SK-N-SH (cell line): ENCODE measurements around the gene ASPN. TPM values are rescaled to one million over a fixed set of nuclear protein-coding genes. Genes with fewer than 3 reads are reported as not detected.

Source experiments
- CTCF ChIA-PET: fragments of 300-600, 350-600 bp; formaldehyde crosslinking; extraction: SDS; loops from one replicate; lab custom pipeline; 2021; lab: Yijun Ruan, JAX
- POLR2A ChIA-PET: fragments of 350-600 bp; sonication (Branson Sonifier 250); formaldehyde crosslinking; extraction: SDS; loops from one replicate; lab custom pipeline; 2020; ENCODE audit warnings: antibody characterized with exemption, inconsistent platforms; lab: Yijun Ruan, JAX
- DNase-seq: peaks from one replicate; pipeline ENCODE4 v3.0.0; 2012
- H2AFZ ChIP-seq: fragments of 200-600 bp; sonication (generic); 2 replicates; pipeline ENCODE4 v1.8.1; 2016; ENCODE audit warnings: antibody characterized with exemption, mild to moderate bottlenecking, low read depth
- H3F3A ChIP-seq: fragments of 200-600 bp; sonication (generic); replicated peaks from 2 replicates; pipeline ENCODE3; 2016; ENCODE audit warnings: antibody characterized with exemption, mild to moderate bottlenecking; ENCODE audit not compliant: insufficient read depth
- H3K27ac ChIP-seq, 2 experiments: fragments of 200-500 bp in 1 of 2; fragments of 200-600 bp in 1 of 2; sonication (Bioruptor generic) in 1 of 2; sonication (generic), shearing (Covaris generic) in 1 of 2; 2 replicates each; pipeline versions ENCODE4 v1.5.1 to v1.6.1; 2014 to 2016; ENCODE audit warnings: low read depth in 2 of 2, inconsistent platforms in 1 of 2, low read length in 1 of 2, mild to moderate bottlenecking in 1 of 2, mixed read lengths in 1 of 2
- H3K27me3 ChIP-seq: fragments of 200-600 bp; sonication (generic), shearing (Covaris generic); 2 replicates; pipeline ENCODE4 v1.6.1; 2016; ENCODE audit warnings: mixed run types; ENCODE audit not compliant: insufficient read depth
- H3K36me3 ChIP-seq, 2 experiments: fragments of 200-500 bp in 1 of 2; fragments of 200-600 bp in 1 of 2; sonication (Bioruptor generic) in 1 of 2; sonication (generic) in 1 of 2; replicated peaks in 1 of 2; 2 replicates each; pipeline versions ENCODE3 to v1.5.1; 2014 to 2016; ENCODE audit warnings: low read length in 1 of 2, mild to moderate bottlenecking in 1 of 2; ENCODE audit not compliant: insufficient read depth in 2 of 2, control insufficient read depth in 1 of 2
- H3K4me1 ChIP-seq, 2 experiments: fragments of 200-500 bp in 1 of 2; fragments of 200-600 bp in 1 of 2; sonication (Bioruptor generic) in 1 of 2; sonication (generic), shearing (Covaris generic) in 1 of 2; 2 replicates each; pipeline versions ENCODE4 v1.5.1 to v1.6.1; 2014 to 2016; ENCODE audit warnings: low read depth in 1 of 2, low read length in 1 of 2, mixed run types in 1 of 2; ENCODE audit not compliant: insufficient read depth in 2 of 2, control insufficient read depth in 1 of 2
- H3K4me2 ChIP-seq: fragments of 200-600 bp; sonication (generic), shearing (Covaris generic); 2 replicates; pipeline ENCODE4 v1.6.1; 2017; ENCODE audit warnings: mixed run types
- H3K4me3 ChIP-seq, 2 experiments: fragments of 200-500 bp in 1 of 2; fragments of 200-600 bp in 1 of 2; sonication (Bioruptor generic) in 1 of 2; sonication (generic), shearing (Covaris generic) in 1 of 2; 2 replicates each; pipeline versions ENCODE4 v1.5.1 to v1.8.1; 2014 to 2016; ENCODE audit warnings: low read depth in 2 of 2, inconsistent platforms in 1 of 2, low read length in 1 of 2, mild to moderate bottlenecking in 1 of 2, mixed read lengths in 1 of 2, moderate library complexity in 1 of 2
- H3K79me2 ChIP-seq: fragments of 200-600 bp; sonication (generic); 2 replicates; pipeline ENCODE4 v1.8.1; 2017; ENCODE audit warnings: mild to moderate bottlenecking; ENCODE audit not compliant: insufficient read depth
- H3K9ac ChIP-seq: fragments of 200-600 bp; sonication (generic); 2 replicates; pipeline ENCODE4 v1.6.1; 2017; ENCODE audit warnings: mixed run types
- H3K9me2 ChIP-seq: fragments of 200-600 bp; sonication (generic); 2 replicates; pipeline ENCODE4 v1.6.1; 2017; ENCODE audit warnings: mixed run types
- H3K9me3 ChIP-seq: fragments of 200-600 bp; sonication (generic); 2 replicates; pipeline ENCODE4 v1.6.1; 2017; ENCODE audit warnings: mixed run types, mild to moderate bottlenecking, moderate library complexity
- H4K20me1 ChIP-seq: fragments of 200-600 bp; sonication (generic); 2 replicates; pipeline ENCODE4 v1.6.1; 2017; ENCODE audit warnings: mild to moderate bottlenecking, mixed run types; ENCODE audit not compliant: insufficient read depth
- ELF1 ChIP-seq: IDR thresholded peaks from 2 replicates; pipeline ENCODE4 v1.4.0; 2012
- EZH2phosphoT487 ChIP-seq: fragments of 200-600 bp; sonication (generic); IDR thresholded peaks from 2 replicates; pipeline ENCODE4 v1.6.1; 2017; ENCODE audit warnings: low read depth, mixed run types, mild to moderate bottlenecking, antibody characterized with exemption, moderate library complexity, borderline replicate concordance
- FOSL2 ChIP-seq: IDR thresholded peaks from 2 replicates; pipeline ENCODE4 v1.4.0; 2012; ENCODE audit warnings: low read depth, mild to moderate bottlenecking, moderate library complexity, borderline replicate concordance
- FOXM1 ChIP-seq: IDR thresholded peaks from 2 replicates; pipeline ENCODE4 v1.4.0; 2012; ENCODE audit warnings: low read depth, mild to moderate bottlenecking
- GABPA ChIP-seq: IDR thresholded peaks from 2 replicates; pipeline ENCODE4 v1.4.0; 2012; ENCODE audit warnings: low read depth, mild to moderate bottlenecking
- JUND ChIP-seq: IDR thresholded peaks from 2 replicates; pipeline ENCODE4 v1.4.0; 2012
- MXI1 ChIP-seq: IDR thresholded peaks from 2 replicates; pipeline ENCODE4 v1.6.1; 2012; ENCODE audit warnings: mild to moderate bottlenecking, low read depth, low read length, improper control_type of control experiment
- NFIC ChIP-seq: IDR thresholded peaks from 2 replicates; pipeline ENCODE4 v1.4.0; 2012; ENCODE audit warnings: borderline replicate concordance
- POLR2AphosphoS5 ChIP-seq: IDR thresholded peaks from 2 replicates; pipeline ENCODE4 v1.6.1; 2012; ENCODE audit warnings: low read depth, low read length
- RCOR1 ChIP-seq: fragments of 150-350 bp; IDR thresholded peaks from 2 replicates; pipeline ENCODE4 v1.6.1; 2017; ENCODE audit warnings: antibody characterized with exemption, low read length
- RXRA ChIP-seq: IDR thresholded peaks from 2 replicates; pipeline ENCODE4 v1.4.0; 2012; ENCODE audit warnings: low read depth, mild to moderate bottlenecking, borderline replicate concordance
- SIN3A ChIP-seq: IDR thresholded peaks from 2 replicates; pipeline ENCODE4 v1.6.1; 2012; ENCODE audit warnings: low read depth, mild to moderate bottlenecking, low read length, moderate library complexity, borderline replicate concordance
- TAF1 ChIP-seq: IDR thresholded peaks from 2 replicates; pipeline ENCODE4 v1.6.1; 2012; ENCODE audit warnings: low read depth, mild to moderate bottlenecking, low read length, moderate library complexity, borderline replicate concordance
- TEAD4 ChIP-seq: IDR thresholded peaks from 2 replicates; pipeline ENCODE4 v1.4.0; 2012; ENCODE audit warnings: mild to moderate bottlenecking, borderline replicate concordance; ENCODE audit not compliant: insufficient read depth
- YY1 ChIP-seq: IDR thresholded peaks from 2 replicates; pipeline ENCODE4 v1.4.0; 2012; ENCODE audit warnings: low read depth, mild to moderate bottlenecking
- WGBS: methylation state at CpG from one replicate; pipeline ENCODE4 v1.1.6; 2017; ENCODE audit warnings: low lambda C conversion rate; 5-methylcytosine and 5-hydroxymethylcytosine counted together
- polyA plus RNA-seq, 3 experiments: library from polyadenylated mRNA; depleted of rRNA; stranded (reverse); fragments of >200 nt; gene quantifications; 2 replicates each; pipeline ENCODE4 v1.2.3, GENCODE V29; 2012
- TF ChIP-seq, protein P1 (sequence below): fragments of 150-350 bp; IDR thresholded peaks from 2 replicates; pipeline ENCODE4 v1.6.1; 2016; ENCODE audit warnings: mild to moderate bottlenecking, low read depth, low read length
- TF ChIP-seq, protein P2 (sequence below): IDR thresholded peaks from 2 replicates; pipeline ENCODE4 v1.4.0; 2012; ENCODE audit warnings: low read depth
- TF ChIP-seq, protein P3 (sequence below): fragments of 200-600 bp; sonication (generic); IDR thresholded peaks from 2 replicates; pipeline ENCODE4 v1.6.1; 2017; ENCODE audit warnings: antibody characterized with exemption, mild to moderate bottlenecking, moderate library complexity
- TF ChIP-seq, protein P4 (sequence below): IDR thresholded peaks from 2 replicates; pipeline ENCODE4 v1.6.1; 2012; ENCODE audit warnings: mild to moderate bottlenecking, low read depth, low read length, moderate library complexity

The ASPN gene
- polyA plus RNA-seq, 1 of the 3 experiments (the other 2 are of a cell fraction): 0.76 TPM

DNA sequence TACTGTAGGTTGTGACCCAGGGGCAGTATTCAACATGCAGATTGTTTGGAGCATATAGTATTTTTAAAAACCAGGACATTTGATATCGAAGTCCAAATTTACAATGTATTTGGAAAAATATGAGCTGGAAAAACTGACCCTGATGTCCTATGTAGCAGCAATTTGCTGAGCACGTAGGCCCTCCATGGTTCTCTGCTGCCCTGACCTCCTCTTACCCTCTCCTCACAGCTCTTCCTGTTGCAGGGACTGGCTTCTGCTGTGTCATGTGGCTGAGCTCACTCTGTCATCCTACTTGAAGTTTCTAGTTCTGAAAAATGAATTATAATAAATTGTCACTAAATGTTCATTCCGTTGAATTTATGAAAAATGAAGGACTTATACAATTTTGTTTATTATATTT is 4.1 kb upstream of the ASPN start:
- H3K27ac ChIP-seq: no peak overlapping the region
- TF ChIP-seq FOSL2 (no peak), GABPA (no peak), TAF1 (no peak), EZH2phosphoT487 (no peak), SIN3A (no peak), TEAD4 (no peak), FOXM1 (no peak), NFIC (no peak), POLR2AphosphoS5 (no peak), YY1 (no peak), RCOR1 (no peak), MXI1 (no peak), RXRA (no peak), ELF1 (no peak), JUND (no peak)
- TF ChIP-seq, protein P1, sequence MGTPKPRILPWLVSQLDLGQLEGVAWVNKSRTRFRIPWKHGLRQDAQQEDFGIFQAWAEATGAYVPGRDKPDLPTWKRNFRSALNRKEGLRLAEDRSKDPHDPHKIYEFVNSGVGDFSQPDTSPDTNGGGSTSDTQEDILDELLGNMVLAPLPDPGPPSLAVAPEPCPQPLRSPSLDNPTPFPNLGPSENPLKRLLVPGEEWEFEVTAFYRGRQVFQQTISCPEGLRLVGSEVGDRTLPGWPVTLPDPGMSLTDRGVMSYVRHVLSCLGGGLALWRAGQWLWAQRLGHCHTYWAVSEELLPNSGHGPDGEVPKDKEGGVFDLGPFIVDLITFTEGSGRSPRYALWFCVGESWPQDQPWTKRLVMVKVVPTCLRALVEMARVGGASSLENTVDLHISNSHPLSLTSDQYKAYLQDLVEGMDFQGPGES: no peak
- TF ChIP-seq, protein P2, sequence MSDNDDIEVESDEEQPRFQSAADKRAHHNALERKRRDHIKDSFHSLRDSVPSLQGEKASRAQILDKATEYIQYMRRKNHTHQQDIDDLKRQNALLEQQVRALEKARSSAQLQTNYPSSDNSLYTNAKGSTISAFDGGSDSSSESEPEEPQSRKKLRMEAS: no peak
- TF ChIP-seq, protein P3, sequence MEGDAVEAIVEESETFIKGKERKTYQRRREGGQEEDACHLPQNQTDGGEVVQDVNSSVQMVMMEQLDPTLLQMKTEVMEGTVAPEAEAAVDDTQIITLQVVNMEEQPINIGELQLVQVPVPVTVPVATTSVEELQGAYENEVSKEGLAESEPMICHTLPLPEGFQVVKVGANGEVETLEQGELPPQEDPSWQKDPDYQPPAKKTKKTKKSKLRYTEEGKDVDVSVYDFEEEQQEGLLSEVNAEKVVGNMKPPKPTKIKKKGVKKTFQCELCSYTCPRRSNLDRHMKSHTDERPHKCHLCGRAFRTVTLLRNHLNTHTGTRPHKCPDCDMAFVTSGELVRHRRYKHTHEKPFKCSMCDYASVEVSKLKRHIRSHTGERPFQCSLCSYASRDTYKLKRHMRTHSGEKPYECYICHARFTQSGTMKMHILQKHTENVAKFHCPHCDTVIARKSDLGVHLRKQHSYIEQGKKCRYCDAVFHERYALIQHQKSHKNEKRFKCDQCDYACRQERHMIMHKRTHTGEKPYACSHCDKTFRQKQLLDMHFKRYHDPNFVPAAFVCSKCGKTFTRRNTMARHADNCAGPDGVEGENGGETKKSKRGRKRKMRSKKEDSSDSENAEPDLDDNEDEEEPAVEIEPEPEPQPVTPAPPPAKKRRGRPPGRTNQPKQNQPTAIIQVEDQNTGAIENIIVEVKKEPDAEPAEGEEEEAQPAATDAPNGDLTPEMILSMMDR: no peak
- TF ChIP-seq, protein P4, sequence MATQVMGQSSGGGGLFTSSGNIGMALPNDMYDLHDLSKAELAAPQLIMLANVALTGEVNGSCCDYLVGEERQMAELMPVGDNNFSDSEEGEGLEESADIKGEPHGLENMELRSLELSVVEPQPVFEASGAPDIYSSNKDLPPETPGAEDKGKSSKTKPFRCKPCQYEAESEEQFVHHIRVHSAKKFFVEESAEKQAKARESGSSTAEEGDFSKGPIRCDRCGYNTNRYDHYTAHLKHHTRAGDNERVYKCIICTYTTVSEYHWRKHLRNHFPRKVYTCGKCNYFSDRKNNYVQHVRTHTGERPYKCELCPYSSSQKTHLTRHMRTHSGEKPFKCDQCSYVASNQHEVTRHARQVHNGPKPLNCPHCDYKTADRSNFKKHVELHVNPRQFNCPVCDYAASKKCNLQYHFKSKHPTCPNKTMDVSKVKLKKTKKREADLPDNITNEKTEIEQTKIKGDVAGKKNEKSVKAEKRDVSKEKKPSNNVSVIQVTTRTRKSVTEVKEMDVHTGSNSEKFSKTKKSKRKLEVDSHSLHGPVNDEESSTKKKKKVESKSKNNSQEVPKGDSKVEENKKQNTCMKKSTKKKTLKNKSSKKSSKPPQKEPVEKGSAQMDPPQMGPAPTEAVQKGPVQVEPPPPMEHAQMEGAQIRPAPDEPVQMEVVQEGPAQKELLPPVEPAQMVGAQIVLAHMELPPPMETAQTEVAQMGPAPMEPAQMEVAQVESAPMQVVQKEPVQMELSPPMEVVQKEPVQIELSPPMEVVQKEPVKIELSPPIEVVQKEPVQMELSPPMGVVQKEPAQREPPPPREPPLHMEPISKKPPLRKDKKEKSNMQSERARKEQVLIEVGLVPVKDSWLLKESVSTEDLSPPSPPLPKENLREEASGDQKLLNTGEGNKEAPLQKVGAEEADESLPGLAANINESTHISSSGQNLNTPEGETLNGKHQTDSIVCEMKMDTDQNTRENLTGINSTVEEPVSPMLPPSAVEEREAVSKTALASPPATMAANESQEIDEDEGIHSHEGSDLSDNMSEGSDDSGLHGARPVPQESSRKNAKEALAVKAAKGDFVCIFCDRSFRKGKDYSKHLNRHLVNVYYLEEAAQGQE: no peak
- H4K20me1 ChIP-seq: no peaks in the 10 kb centered on the region
- H3K4me1 ChIP-seq: peaks cover 11 to 15% of the 10 kb centered on the region in 2 experiments
- no peaks in the 10 kb centered on the region for H3K79me2 ChIP-seq
- no peaks in the 10 kb centered on the region for H3K36me3 ChIP-seq
- H3K4me2 ChIP-seq: no peak overlapping the region
- H3K4me3 ChIP-seq: no peak overlapping the region
- H3K9ac ChIP-seq: no peak overlapping the region
- no peak for DNase-seq
- H3K9me2 ChIP-seq: no peaks in the 10 kb centered on the region
- H3K9me3 ChIP-seq: no peaks in the 10 kb centered on the region
- ChIA-PET CTCF (interaction anchor here (1.2 to 1.6 kb wide), 4 partner anchors 16 to 148 kb away, joined by 3 to 6 read pairs (median 4); no protein-coding TSS in a partner anchor), POLR2A (no interaction called here)
- H3F3A ChIP-seq: peaks cover 5% of the 10 kb centered on the region
- no peaks in the 10 kb centered on the region for H3K27me3 ChIP-seq
- H2AFZ ChIP-seq: no peak overlapping the region
- WGBS: 89% methylated on average over 3 of the region's 3 CpGs
